ENCODE results near the gene IMMP2L. TPM values are rescaled to one million over a fixed set of nuclear protein-coding genes. Genes with fewer than 3 reads are reported as not detected.
"Not testable (repeated sequence)": the region's sequence is repeated elsewhere in the genome, so short reads cannot be mapped to it uniquely, and the experiment has no call there.

Gene IMMP2L
- total RNA-seq, 4 donors from 2014 or later = 8.3 to 19.2 (median 17.8) TPM

GRCh38 chr7:111473449-111474198 is 88.7 kb downstream of the IMMP2L start:
- Histone ChIP-seq H3K4me3 (no peak overlapping the region), H3K9me3 (no peaks in the 10 kb centered on the region), H3K36me3 (no peaks in the 10 kb centered on the region), H3K27me3 (no peaks in the 10 kb centered on the region), H3K4me1 (no peaks in the 10 kb centered on the region), H3K27ac (no peak overlapping the region)
- in situ Hi-C loops (cut with MboI; ENCODE audit: low sequenced_read_pairs in 4 of 4) = no loop called here
- ATAC-seq (no peak), DNase-seq (no peak)
- TF ChIP-seq CTCF (IDR thresholded peaks at IDR 0.05 in 4 of 5, conservative IDR thresholded peaks at IDR 0.05 in 1 of 5) = no peak
- intact Hi-C loops (cut with DNase I; ENCODE audit: low total_unique reads) = no loop called here

GRCh38 chr7:111470998-111471397 is 91.3 kb downstream of the IMMP2L start:
- ATAC-seq (no peak), DNase-seq (no peak)
- no peak overlapping the region for H3K27ac ChIP-seq
- H3K36me3 ChIP-seq = no peaks in the 10 kb centered on the region
- no peak for TF ChIP-seq POLR2A (IDR thresholded peaks at IDR 0.05)
- TF ChIP-seq CTCF (IDR thresholded peaks at IDR 0.05 in 4 of 5, conservative IDR thresholded peaks at IDR 0.05 in 1 of 5) = no peak
- H3K9me3 ChIP-seq = no peaks in the 10 kb centered on the region
- intact Hi-C loops (cut with DNase I; ENCODE audit: low total_unique reads) = no loop called here
- H3K4me1 ChIP-seq = no peaks in the 10 kb centered on the region
- H3K27me3 ChIP-seq = no peaks in the 10 kb centered on the region
- in situ Hi-C loops (cut with MboI; ENCODE audit: low sequenced_read_pairs in 4 of 4) = no loop called here
- H3K4me3 ChIP-seq = no peak overlapping the region

GRCh38 chr7:111469894-111470293 is 92.4 kb downstream of the IMMP2L start:
- in situ Hi-C loops (cut with MboI; ENCODE audit: low sequenced_read_pairs in 4 of 4); H3K27me3 ChIP-seq; H3K4me1 ChIP-seq; H3K4me3 ChIP-seq; H3K36me3 ChIP-seq; intact Hi-C loops (cut with DNase I; ENCODE audit: low total_unique reads); ATAC-seq; H3K27ac ChIP-seq; H3K9me3 ChIP-seq; DNase-seq: not testable (repeated sequence)

- H3K27ac ChIP-seq; DNase-seq; intact Hi-C loops (cut with DNase I; ENCODE audit: low total_unique reads); in situ Hi-C loops (cut with MboI; ENCODE audit: low sequenced_read_pairs in 4 of 4); H3K4me3 ChIP-seq; ATAC-seq; H3K36me3 ChIP-seq; H3K27me3 ChIP-seq; H3K9me3 ChIP-seq; H3K4me1 ChIP-seq: not testable (repeated sequence)
Observed at GRCh38 chr7:111465774-111466173, 96.5 kb downstream of the IMMP2L start.

- no peak for DNase-seq
- Histone ChIP-seq H3K9me3 (no peaks in the 10 kb centered on the region), H3K4me3 (no peak overlapping the region), H3K27me3 (no peaks in the 10 kb centered on the region), H3K36me3 (no peaks in the 10 kb centered on the region), H3K27ac (no peak overlapping the region), H3K4me1 (peaks cover 8 to 9% of the 10 kb centered on the region in 2 donors)
- TF ChIP-seq CTCF (IDR thresholded peaks at IDR 0.05 in 4 of 5, conservative IDR thresholded peaks at IDR 0.05 in 1 of 5) (no peak), POLR2A (IDR thresholded peaks at IDR 0.05) (no peak)
- no peak for ATAC-seq
- intact Hi-C loops (cut with DNase I; ENCODE audit: low total_unique reads) (no loop called here), in situ Hi-C loops (cut with MboI; ENCODE audit: low sequenced_read_pairs in 4 of 4) (no loop called here)
Observed at GRCh38 chr7:111460695-111461094, 101.6 kb downstream of the IMMP2L start.

All from gastrocnemius medialis (tissue), 4 donors.